Occipital lobe (tissue), 2 donors: ENCODE measurements around the gene KRTAP26-1. TPM values are rescaled to one million over a fixed set of nuclear protein-coding genes. Genes with fewer than 3 reads are reported as not detected.

Experiments
- DNase-seq: peaks from one replicate; lab custom pipeline; 2025; lab: John Stamatoyannopoulos, UW
- total RNA-seq: library from RNA; depleted of rRNA; stranded (reverse); fragments of >200 nt; gene quantifications from one replicate; pipeline ENCODE4 v1.2.3, GENCODE V29; 2014

KRTAP26-1 gene, protein sequence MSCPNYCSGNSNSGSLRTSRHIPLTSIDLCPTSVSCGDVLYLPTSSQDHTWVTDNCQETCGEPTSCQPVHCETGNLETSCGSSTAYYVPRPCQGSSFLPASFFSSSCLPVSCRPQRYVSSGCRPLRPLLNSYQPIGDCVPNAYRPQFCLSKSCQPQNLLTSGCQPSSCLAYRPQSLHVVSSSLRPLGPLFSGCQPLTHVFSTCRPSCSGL
- not detected for total RNA-seq

DNA sequence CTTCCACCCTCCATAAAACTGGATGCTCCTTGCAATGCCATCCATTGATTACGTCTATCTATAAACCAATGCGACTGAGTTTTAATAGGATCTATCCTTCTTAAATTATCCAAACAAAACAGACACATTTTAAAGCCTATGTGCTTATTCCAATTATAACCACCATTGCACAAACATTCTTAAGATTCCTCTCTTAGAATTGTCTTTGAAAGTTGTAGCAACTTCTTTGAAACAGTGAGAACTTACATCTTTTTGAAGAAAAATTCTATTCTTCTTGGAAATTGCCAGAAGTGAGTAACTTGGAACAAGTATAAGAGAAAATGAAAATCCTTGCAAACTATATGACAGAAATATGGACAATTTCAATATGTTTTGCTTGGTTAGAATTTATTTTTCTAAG lies at the start of gene KRTAP26-1:
KRTAP26-1 (minus strand) TSS at position 101 of the 400 bp plus-strand sequence. CDS start 280 bp downstream, outside the sequence.
- no peak for DNase-seq

DNA sequence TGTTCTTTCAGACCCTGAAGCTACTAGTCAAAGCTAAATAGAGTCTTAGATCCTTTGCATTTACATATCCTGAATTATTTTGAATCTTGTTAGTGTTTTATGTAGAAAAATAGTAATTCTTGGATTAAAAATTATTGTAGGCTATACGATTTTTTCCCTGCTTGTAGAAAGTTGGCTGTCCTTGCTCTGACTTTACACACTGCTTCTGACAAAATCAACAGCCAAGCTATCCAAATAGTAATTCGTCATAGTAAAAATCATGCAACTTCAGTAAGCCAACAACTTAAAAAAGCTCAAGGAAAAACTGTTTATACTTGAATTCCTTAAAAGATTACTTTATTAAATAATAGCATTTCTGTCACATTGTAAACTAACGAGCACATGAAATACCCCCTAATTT lies 35.8 kb upstream of the KRTAP26-1 start:
- DNase-seq: no peak

DNA sequence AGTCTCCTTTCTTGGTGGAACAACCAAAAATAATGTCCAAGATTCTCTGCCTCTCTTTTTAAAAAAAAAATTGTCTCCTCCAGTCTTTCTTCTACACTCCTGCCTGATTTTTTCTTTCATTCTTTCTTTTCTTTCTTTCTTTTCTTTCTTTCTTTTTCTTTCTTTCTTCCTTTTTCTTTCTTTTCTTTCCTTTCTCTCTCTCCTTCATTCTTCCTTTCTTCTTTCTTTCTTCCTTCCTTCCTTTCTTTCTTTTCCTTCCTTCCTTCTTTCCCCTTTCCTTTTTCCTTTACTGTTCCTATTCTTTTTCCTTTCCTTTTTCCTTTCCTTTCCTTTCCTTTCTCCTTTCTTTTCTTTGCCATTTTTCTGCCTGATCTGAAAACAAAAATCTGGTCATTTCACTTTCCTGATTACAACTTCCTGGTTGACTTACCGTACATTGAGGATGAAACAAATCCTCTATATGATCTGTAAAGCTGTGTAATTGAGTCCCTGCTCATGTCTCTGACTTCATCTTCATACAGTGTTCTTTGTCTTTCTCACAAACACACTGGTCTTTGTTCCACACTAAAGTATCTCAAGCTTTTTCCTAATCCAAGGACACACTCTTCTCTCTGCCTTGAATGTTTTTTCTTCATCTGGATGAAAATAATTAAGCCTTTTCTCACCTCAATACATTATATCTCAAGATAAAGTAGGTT lies 34.3 kb upstream of the KRTAP26-1 start:
- no peak for DNase-seq

DNA sequence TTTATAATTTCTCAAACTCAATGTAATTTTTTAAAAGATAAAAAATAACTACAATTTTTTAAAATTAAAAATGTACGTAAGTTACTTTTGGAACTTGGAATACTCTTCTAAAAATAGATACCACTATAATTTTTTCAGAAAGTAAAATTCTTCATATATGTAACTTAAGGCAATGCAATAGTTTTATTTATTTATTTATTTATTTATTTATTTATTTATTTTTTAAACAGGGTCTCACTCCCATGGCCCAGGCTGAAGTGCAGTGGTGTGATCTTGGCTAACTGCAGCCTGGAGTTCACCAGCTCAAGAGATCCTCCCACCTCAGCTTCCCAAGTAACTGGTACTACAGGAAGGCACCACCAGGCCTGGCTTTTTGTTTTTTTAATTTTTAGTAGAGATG lies 31.4 kb upstream of the KRTAP26-1 start:
- no peak for DNase-seq

DNA sequence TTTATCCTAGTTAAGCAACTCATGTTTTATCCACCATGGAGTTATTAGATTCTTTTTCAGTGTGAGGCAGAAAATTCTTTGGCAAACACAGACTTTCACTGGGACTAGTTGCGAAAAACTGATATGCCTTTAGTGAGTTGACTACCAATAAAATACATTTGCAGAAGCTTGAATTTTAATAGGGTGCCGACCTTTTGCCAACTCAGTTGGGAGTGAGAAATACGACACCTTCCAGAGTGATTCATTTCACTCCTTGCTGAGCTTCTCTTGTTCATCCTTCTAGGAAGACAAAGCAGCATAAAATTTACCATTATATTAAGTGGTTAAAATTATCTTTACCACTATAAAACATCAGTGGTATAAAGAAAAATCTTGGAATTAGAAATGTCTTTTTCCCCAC lies 29.5 kb upstream of the KRTAP26-1 start:
- DNase-seq: no peak

DNA sequence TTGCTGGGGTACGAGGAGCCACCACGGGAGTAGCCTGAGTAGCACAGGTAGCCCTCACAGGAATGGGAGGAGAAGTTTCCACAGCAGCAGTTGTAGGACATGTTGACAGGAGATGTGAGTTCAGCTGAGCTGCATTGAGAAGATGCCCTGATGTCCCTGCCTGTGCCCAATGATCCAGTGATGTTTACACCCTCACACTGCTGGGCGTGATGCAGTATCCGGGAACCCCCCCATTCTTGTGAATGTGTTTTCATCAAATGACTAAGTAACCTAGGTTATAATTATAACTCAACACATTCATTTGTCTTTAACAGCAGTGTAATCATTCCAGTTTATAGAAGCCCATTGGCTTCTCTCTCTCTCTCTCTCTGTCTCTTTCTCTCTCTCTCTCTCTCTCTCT lies 28.4 kb upstream of the KRTAP26-1 start, which contains the start of gene KRTAP23-1:
KRTAP23-1 (minus strand) TSS at position 101 of the 400 bp plus-strand sequence; CDS start at position 101, 0 bp downstream.
- DNase-seq: no peak

DNA sequence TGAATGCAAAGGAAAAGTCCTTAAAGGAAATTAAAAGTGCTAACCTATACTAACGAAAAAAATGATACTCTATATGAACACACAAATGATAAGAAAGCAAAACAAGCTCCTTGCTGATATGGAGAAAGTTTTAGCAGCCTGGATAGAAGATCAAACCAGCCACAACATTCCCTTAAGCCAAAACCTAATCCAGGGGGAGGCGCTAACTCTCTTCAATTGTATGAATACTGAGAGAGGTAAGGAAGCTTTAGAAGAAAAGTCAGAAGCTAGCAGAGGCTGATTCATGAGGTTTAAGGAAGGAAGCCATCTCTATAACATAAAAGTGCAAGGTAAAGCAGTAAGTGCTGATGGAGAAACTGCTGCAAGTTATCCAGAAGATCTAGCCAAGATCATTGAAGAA lies 24.9 kb upstream of the KRTAP26-1 start:
- no peak for DNase-seq

DNA sequence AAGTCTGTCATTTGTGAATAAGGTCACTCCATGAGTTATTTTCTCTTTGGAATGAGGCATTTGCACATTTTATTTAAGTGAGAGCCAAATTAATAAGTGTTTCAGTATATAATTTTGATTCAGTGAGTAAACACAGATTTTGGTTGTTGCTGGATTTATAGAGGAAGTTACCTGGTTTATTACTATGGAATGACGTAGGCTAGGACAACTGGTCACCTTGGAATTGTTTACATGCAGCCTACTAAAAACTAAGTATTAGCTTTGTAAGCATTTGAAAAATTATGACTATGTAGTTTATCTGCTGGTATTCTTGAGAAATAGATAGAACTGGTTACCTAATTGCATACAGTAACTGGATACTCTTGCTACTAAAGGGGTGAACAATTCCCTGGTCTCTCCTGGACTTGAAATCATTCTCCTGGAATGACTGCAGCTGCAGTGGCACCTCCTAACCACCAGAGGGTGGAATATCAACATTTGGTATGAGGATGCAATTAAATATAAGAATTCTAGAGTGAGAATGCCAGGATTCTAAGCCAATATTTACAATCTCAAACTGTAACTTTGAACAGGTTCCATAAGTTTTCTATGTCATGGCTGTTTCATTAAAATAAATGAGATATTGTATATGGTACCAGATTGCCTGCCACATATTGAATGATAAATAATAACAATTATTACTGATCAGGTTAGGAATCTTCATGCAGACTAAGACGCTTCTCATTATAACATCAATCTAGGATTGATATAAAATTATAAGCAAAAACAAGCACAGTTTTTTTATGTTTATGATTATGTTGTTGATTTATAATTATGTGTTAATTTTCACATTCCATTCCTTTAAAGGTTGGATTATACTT lies 20.8 kb upstream of the KRTAP26-1 start:
- no peak for DNase-seq

DNA sequence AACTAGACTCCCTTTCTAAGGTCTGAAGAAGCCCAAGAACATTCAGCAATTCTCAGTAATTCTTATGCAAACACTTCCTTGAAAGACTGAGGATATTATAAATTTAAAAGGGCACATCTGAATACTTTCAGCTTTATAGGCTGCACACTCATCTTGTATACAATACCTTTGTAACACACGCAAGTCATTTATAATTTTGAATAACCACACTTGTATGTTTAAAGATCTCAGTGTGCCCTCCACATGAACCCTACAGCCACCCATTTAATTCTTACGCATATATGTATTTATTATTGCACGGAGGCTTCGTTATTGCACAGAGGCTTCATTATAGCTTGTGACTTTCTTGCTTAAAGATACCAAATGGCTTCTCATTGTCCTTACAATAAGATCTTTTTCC lies 18.6 kb upstream of the KRTAP26-1 start:
- no peak for DNase-seq

DNA sequence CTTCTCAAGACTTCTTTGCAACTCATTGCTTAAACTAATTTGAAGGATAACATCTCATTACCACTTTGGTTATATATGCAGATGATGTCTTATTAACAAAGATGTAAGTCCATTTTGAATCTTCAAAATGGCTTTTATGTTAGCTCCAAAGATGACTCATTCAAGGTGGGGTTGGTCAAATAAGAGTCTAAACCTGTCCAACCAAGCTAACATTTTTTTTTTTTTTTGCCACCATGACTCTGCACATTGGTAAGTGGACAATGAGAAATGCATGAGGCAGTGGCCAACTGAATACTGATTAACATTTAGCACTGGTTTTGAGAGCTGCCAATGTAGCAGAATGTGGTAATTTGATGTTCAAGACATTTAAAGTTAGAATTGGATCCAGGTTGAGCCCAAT lies 17.7 kb upstream of the KRTAP26-1 start:
- DNase-seq: no peak

DNA sequence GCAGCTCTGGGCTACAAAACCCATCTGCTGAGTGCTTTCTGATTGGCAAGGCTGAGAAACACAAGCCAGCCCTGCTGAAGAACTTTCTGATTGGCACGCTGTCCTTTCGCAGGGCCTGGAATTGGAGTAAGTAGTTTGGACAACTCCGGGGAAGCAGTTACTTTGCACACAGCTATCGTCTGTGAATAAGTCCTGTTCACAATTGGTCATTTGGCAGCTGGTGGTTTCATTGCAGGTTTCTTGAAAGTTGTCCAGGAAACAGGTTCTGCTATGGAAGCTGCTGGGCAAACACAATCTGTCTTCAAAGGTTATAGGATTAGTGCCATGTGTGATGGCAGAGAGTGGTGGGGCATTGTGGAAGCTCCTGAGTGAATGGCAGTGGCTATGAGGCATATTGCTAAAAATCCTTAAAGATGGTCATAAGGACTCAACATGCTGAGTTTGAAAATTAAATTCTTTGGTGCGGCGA lies 17.2 kb upstream of the KRTAP26-1 start, which contains the start of gene KRTAP27-1:
KRTAP27-1 (minus strand) TSS at position 419 of the 469 bp plus-strand sequence; CDS start at position 393, 26 bp downstream.
- DNase-seq: no peak

DNA sequence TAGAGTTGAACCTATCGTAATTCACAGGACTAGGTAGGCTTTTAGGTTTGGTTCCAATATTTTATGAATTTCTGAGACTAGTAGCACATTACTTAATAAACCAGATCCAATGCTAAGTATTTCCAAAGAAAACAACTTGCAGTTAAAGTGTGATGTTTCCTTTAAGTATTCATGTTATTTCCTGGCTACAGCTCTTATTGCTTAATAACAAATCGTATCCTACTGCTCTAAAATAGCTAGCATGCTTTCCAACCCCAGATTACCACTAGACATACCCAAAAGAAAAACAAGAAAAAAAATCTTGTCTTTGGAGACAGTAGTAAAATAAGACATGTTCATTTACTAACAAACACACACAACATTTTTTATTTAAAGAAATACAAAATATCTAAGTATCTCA lies 16.5 kb upstream of the KRTAP26-1 start:
- no peak for DNase-seq

DNA sequence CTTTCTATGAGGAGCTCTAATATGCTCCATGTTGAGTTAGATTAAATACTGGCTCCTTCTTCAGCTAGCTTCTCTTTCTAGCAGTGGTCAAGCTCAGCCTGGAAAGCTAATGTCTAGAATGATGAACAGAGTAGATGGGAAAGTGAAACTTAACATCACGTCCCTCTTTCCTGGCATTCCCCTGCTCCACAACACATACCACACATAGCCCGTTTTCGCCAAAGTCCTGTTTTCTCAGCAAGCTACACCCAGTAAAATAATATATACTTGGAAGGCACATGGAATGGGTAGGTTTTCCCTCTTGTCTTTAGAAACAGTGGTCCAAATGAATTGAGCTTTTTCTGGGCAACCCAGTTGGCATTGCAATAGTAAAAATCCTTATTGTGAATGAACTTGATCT lies 13.6 kb upstream of the KRTAP26-1 start:
- DNase-seq: no peak

DNA sequence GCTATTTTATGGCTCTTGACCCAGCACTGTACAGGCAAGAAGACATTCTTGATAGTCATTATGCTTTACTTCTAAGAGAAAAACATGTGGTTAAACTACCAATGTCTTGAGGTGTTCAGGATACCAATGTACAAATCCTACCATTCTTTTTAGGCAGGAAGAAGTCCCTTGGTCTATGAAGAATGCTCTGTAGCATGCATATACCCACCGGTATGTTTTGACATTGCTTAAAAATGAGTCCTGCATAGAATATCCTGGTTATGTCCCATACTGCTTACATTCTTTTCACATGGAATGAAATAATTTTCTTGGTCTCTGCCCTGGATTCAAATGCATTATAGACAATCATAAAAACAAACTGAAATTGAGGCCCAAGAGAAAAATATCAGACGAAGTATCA lies 12.6 kb upstream of the KRTAP26-1 start:
- DNase-seq: no peak

DNA sequence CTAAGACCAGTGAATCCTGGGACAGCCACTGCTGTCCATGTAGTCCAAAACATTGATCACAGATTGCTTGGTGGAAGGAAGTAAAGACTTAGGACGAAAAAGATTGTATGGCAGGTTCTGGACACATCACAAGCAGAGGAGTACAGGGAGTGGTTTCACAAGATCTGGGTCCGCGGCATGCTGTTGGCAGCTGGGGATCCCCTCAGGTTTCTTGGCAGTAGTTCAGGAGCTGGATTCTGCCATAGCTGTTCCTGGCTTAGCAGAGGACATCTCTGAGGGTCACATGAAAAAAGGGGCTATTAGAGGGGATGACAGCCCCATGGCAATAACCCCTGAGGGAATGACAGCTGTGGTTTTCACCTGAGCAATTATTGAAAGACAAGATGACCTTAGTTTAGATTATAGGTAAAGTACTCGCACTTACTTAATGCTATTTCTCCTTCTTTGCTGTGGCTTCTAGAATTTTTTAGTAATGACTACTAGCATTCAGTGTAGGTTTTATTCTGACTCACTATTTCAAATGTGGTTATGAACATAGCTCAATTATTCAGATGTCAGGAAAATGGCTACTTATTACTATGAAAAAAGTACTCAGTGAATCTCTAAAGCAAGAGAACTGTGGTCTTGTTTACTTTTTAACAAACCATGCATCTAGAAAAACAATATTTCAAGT lies 9.2 kb upstream of the KRTAP26-1 start:
- DNase-seq: no peak

DNA sequence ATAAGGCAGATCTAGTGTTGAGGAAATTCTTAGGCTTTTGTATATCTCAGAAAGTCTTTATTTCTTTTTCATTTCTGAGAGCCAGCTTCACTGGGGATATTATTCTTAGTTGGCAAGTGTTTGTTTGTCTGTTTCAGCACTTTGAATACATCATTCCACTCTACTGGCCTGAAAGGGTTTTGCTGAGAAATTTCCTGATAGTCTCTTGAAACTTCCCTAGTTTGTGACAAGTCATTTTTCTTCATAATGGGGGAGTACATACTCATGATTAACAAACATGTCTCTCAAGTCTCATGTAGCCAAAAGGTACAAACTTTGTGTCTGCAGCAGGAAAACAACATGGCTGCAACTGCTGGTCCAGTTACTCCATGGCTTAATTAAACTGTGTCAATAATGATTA lies 6.3 kb upstream of the KRTAP26-1 start:
- DNase-seq: no peak

DNA sequence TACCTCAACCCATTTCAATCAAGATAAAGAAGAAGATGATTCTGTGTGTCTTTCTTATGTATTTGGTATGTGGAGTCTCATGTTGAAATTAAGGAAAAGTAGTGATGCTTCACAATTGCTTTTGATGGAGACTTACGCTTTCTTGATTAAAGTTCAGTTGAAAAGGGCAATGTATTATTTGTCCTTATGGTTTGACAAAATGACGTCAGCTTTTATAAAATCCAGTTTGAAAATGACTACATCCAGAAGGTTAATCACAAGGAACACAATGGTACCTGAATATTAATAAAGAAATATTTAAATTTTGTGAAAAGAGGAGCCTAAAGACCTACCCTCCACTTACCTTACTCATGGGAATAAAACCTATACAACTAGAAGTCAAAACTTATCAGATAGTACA lies 4.4 kb downstream of the KRTAP26-1 start:
- DNase-seq: no peak

DNA sequence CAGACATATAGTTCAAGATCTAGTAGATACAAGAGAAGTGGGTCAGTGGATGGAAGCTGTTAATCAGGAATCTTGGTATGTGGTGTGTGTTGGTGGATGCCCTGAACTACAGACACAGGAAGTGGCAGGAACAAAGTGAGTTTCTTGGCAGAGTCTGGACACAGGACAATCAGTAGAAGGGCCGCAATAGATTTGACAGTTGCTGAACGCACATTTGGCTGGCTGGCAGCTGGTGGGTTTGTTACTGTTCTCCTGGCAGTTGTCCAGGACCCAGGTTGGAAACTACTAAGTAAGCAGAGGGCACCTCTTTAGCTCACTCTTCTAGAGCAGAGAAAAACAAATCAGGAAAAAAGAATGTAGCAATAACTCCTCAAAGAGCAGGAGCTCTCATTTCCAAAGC lies 13.2 kb downstream of the KRTAP26-1 start:
- DNase-seq: no peak

DNA sequence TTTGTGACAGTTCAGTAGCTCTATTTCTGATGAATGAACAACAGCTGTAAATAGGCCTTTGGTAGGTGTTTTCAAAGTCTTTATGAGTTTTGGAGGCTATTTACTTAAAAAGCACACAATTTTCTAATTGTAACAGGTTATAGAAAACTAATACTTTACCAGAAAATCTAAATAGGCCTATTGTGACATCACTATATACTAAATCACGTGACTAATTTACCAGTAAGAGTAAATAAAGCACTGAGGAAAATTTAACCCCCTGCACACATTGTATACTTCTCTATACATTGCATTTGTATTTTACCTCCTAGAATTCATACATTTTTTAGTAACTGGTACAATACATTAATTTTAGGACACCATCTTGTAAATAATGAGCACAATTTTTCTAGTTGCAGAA lies 15.0 kb downstream of the KRTAP26-1 start:
- DNase-seq: no peak

DNA sequence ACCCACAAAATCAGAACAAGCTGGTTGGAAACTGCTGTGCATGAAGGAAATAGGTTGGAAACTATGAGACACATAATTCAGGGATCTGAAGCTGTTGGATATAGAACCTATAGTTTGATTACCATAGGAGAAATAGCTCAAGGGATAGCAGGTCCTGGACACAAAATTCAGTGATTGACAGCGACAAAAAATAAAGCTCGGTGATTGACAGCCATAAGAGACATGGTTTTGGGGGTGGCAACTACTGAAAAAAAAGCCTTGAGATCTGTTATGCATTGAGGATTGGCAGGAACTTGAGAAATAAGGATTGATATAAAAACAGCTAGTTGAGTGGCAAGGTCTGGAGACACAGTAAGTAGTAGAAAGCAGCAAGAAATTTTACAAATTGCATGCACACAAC lies 30.9 kb downstream of the KRTAP26-1 start, which contains the start of gene KRTAP25-1:
KRTAP25-1 (minus strand) TSS at position 300 of the 400 bp plus-strand sequence; CDS start at position 276, 24 bp downstream.
- no peak for DNase-seq

DNA sequence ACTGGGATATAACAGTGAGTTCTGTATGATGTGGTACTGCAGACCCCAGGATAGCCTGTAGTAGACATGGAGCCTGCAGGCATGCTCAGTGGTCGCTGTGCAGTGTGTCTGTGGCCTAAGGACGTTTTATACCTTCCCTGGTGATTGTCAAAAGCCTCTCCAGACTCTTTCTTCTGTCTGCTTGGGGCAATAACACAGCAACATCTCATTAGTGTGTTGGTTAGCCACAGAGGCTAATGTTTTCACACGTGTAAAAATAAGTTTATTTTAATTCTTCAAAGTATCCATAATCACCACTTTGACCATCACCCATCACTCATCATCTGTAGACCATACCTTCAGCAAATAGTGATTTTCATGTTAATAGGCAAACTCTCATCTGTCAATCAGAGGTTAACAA lies 37.3 kb downstream of the KRTAP26-1 start, which contains the start of gene KRTAP24-1:
KRTAP24-1 (minus strand) TSS at position 101 of the 400 bp plus-strand sequence; CDS start at position 83, 18 bp downstream.
- DNase-seq: no peak
